Activated CD4-positive, alpha-beta T cell treated with anti-CD3 and anti-CD28 coated beads, Interleukin-2, Interleukin-6, amounts not matched to agents 100 ng/mL and 50 ng/mL, durations not matched to agents 16 hours and 8 hours (primary cell): ENCODE data around the gene OR4F15.
"Not testable (repeated sequence)": the region's sequence is repeated elsewhere in the genome, so short reads cannot be mapped to it uniquely, and the experiment has no call there.

Experiments
- DNase-seq: peaks from one replicate; pipeline ENCODE4 v3.0.0-alpha.2; 2020

The OR4F15 gene, protein sequence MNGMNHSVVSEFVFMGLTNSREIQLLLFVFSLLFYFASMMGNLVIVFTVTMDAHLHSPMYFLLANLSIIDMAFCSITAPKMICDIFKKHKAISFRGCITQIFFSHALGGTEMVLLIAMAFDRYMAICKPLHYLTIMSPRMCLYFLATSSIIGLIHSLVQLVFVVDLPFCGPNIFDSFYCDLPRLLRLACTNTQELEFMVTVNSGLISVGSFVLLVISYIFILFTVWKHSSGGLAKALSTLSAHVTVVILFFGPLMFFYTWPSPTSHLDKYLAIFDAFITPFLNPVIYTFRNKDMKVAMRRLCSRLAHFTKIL

DNA sequence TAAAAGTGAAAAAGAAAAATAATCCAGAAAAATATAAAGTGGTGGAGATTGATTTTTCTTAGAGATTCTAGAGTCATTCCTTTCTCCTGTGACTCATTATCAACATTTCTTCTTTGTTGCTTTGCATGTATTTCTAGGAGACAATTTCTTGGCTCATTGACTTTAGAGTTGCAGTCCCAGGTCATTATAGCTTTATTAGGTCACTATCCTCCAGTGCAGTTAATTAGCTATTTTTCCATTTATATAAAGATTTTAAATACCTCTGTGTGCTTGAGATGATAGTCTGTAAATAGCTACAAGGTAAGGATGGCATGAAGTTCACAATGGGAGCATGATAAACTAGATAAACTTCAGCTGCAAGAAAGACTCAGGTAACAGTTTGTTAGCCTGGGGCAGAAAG lies at the start of gene OR4F15:
TSS of gene OR4F15 (plus strand) at position 301 of the 400 bp plus-strand sequence. CDS start 5,985 bp downstream, outside the sequence.
- no peak for DNase-seq

DNA sequence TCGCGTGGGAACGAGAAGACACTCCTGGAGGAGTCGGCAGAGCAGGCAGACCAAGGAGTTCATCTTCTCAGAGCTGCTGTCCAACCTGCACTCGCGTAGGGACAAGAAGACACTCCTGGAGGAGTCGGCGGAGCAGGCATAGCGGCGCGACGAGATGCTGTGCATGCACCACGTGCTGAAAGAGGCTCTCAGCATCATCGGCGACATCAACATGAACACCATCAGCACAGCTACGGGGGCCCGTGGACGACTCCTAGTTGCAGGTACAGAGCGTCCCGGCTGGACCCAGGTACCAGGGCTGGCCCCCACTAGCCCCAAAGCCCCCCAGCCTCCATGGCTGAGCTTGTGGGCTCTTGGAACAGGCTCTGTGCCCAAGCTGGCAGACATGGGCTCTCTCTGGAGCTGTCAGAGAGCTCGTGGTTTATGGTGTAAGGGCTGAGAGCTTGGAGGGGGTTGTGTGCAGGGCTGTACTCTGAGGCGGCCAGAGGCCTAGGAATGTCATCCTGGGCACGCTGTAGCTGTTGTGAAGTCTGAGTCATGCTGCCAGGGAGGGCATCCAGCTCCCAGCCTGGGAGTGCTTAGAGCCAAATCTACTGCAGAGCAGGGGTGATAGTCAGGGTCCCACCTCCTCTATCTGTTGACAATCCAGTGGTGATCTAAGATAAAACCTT lies 47.2 kb upstream of the OR4F15 start:
- not testable (repeated sequence) for DNase-seq

DNA sequence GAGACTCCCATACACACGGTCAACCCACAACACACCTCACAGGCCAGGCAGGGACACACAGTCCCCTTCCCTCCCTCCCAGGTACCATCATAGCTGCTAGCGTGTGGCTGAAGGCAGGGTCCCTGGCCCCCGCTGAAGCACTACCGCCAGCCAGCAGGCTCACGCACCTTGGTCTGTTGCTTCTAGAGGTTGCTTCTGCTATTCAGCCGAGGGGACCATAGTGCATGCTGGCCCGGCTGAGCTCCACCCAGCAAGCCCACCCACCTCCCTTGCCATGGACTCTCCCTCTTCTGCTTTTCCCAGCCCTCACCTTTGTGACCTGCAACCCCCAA lies 46.7 kb upstream of the OR4F15 start:
- DNase-seq = not testable (repeated sequence)

DNA sequence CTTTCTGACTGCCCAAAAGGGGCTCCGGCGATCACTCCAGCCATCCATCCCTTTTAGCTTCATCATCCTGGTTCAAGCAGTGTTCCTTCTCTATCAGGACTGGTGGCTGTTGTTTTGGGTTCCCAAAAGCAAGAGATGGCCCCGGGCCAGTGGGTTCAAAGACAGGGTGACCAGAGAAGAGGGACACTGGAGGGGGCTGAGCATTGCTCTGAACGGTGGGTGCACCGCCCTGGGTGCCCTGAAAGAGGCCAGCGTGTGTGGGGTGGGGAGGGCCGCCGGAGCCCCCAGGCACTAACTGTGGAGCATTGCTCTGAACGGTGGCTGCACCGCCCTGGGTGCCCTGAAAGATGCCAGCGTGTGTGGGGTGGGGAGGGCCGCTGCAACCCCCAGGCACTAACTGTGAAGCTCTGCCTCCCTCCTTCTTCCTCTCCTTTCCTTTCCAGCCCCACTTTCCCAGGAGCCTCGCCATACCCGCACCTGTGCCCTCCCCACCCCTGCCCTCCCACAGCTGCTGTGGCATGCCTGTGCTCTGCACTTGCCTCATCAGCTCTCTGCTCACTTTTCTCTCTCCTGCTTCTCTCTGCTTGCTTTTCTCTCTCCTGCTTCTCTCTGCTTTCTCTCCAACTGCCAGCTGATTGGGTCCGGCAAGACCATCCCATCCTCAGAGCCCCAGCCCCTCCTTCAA lies 46.1 kb upstream of the OR4F15 start:
- no peak for DNase-seq

DNA sequence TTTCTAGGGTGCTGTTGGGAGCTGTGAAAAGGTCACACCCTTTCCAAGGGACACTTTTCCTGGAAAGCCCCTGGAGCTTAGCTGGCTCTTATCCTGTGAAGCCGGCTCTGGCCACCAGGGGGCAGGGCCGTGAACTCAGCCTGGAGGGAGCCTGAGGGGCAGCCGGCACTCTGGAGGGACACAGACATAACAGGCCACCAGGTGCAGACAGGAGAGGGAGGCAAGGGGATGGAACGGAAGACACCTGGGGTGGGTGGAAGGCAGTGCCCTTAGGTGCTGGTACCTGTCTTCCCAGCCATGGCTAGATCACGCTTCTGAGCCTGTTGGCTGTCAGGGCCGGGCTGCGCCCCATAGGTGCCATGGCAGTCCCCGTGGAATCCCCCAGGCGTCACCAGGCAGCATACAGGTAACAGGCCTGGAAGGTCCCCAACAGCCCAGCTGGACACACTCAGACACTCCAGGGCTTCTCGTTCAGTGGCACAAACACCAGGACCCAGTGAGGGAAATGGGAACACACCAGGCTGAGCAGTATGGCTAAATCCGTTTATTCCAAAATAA lies 44.8 kb upstream of the OR4F15 start:
- DNase-seq = not testable (repeated sequence)

DNA sequence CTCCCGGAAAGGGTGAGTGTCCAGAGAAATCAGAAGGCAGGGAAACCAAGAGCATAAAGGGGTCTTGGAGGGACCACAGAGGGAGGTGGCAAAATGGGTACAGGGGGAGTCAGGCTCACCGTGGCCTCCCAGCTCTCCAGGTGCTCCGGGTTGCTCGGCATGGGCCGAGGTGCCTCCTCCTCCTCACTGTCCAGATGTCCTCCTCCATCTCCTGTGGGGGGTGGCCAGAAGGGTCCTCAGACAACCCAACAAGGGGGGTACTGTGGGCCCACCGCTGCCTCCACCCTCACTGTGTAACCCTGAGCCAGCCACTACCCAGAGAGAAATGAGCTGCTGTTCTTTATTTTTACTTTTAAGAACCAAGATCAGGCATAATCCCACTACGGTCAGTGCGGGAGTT lies 39.1 kb upstream of the OR4F15 start:
- DNase-seq = no peak

DNA sequence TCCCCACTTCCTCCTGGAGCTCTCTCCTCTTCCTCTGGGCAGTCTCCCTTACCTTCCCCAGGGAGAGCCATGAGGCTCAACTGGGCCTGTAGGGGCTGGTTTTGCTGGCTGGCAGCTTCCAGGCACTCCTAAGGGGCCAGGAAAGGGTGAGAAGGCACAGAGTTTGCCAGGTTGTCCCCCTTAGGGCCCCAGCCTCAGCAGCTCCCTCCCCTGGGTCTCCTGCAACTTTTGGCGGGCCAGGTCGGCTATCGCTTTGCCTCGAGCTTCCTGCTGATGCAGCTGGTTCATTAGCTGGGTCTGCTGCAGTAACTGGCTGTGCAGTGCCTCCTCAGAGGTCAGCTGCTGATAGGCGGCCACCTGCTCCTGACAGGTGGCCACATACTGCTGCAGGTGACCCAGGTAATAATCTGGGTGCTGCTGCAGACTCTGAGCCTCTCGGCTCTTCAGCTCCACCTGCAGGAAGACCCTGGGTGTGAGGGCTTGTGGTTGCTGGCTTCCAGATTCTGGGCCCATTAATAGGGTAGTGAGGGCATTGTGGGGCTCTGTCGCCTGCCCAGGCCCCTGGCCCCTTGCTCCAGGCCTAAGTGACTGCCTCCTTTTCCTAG lies 38.4 kb upstream of the OR4F15 start:
- peak; percentile 11 for DNase-seq

DNA sequence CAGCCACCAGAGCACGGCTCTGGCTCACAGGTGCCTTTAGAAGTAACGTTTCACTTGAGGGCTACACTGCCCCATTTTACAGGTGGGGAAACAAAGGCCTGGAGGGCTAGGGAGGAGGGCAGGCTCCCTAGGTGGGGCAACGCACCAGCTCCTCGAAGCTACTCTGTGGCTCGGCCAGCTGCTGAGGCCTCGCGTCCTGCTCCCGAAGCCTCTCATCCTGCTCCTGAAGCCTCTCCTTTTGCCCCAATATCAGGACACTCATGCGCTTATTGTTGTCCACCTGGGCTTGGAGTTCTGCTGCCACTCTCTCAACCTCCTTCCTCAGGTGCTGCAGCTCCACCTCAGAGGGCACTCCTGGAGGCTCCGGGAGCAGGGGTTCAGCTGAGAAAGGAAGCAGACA lies 36.9 kb upstream of the OR4F15 start:
- DNase-seq = no peak

DNA sequence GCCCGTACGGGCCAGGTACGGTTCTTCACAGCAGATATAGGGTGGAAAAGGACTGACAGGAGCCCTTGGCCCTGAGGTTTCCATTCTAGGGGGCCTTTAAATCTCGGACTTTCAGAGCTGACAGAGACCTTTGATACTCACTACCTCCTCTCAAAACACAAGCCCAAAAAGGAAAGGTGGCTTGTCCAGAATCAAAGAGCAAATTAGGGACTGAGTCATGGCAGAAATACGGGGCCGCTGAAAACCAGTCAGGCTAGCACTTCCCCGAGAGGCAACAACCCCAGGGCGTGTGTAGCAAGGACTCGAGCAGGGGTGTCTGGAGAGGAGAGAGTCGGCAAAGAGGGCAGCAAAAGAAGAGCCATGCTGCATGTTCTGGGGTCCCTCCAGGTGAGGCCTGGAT lies 33.4 kb upstream of the OR4F15 start:
- DNase-seq = not testable (repeated sequence)

DNA sequence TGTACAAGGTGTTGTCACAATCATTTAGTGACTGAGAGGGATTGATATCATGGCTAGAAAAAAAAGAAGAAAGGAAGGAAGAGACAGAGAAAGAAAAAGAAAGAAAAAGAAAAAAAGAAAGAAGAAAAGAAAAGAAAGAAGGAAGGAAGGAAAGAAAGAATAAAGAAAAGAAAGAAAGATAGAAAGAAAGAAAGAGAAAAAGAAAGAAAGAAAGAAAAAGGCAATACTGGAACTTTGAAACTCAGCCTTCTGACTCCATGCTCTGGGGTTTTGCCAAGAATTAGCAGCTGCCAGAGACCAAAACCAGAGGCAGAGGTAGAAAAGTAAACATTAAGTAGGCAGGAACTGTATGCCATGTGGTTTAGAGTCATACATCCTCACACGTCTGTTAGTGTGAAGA lies 31.8 kb upstream of the OR4F15 start:
- DNase-seq = not testable (repeated sequence)

DNA sequence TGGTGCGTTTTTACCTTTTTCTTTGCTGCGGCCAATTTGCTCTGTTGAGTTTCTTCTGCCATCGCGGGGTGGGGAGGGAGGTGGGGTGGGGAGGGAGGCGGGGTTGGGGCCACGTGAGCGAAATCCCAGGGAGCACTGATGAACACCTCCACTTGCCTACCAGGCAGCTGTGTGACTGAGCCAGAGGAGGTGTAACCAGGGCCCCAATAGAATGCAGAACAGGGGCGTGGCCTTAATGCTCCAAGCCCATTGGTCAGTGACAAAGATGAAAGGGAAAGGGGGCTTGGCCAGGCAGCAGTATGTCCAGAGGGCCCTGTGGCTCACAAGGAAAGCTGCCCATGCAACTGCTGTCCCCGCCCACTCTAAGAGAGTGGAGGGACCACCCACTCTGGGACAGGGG lies 30.1 kb upstream of the OR4F15 start:
- no peak for DNase-seq

DNA sequence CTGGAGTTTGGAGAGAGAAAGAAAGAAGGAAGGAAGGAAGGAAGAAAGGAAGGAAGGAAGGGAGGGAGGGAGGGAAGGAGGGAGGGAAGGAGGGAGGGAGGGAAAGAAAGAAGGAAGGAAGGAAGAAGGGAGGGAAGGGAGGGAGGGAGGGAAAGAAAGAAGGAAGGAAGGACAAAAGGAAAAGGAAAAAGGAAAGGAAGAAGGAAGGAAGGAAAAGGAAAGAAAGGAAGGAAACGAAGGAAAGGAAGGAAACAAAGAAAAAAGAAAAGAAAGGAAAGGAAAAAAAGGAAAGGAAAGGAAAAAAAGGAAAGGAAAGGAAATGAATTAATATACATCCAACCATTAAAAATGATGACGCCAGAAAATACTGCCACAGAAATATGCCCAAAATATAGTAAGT lies 27.4 kb upstream of the OR4F15 start:
- no peak for DNase-seq

DNA sequence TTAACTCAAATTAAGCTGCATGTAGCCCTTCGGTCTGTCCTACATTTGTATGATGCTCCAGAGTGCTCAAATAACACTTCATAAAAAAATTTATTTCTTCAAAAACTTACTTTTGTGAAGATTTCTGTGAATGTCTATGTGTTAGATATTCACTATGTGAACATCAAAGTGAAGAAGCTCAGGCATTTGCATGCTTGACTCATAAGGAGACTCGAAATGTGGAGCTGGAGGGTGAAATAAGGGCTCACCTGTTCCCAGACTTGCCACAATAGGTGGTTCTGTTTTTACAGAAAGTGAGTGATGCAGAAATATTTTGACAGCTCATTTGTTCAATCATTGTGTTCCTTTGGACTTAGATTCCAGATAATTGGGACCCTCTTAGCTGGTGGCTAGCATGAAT lies 25.6 kb upstream of the OR4F15 start:
- DNase-seq = not testable (repeated sequence)

DNA sequence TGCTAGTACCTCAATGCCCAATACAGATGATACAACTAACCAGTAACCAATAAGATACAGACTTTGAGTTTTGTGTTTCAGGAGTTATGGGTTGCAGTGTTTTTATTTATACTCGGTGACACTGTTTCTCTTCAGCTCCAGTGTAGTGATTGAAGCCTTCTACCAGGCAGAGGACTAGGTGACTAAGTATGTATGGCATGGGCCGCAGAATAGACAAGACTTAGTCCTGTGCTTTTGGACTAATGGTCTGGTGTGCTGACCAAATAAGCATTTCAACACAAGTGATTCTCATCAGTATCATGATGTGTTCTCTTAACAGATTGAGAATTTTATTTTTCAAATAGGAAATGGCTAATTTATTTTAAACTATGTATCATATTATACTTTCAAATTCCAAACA lies 24.0 kb upstream of the OR4F15 start:
- not testable (repeated sequence) for DNase-seq

DNA sequence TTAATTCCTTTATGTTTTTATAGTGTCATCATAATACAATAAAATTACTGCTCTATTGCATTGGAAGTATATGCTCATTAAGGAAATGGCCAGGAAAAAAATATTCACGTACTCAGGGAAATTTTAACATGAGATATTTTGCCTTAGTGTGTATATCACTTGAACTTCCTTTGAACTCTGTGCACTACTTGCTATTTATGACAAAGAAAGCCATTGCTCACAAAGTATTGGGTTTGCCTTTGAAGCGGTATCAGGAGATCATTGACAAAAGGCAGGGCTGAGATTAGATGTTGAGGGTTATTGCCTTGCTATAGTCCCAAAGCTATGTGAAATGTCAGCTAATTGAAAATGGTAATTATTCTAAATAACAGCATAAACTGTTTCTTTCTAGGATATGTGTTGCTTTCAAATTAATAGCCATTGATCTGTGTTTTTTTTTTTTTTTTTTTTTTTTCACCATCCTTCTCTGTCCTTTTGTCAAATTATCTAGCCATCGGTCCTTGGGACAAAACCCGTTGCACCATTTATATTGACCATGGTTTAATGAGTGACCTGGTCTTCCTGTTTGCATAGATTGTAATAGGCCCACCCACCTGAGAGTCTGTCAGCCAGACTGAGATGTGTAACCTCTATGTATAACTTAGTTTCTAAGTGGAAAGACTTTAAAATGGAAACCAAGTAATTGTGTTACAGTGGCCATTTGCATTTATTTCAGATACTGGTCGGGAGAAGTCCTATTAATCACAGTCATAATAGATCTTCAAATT lies 23.3 kb upstream of the OR4F15 start:
- DNase-seq = not testable (repeated sequence)

DNA sequence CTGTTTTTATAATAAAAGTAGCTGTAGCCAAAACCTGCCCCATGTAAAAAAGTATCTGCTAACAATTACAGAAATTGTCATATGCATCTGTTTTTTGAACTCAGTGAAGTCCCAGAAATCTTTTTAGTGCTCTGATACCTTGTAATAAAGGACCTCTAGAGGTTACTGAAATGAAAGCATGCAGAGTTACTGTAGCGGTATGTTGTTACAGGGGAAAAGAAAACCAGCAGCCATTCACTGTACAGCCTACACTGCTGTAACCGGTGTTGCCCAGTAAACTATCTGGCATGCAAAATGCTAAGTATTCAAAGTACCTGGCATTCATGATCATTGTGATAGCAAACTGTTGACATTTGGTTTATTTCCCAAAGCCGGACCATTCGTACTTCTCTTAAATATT lies 21.3 kb upstream of the OR4F15 start:
- DNase-seq = not testable (repeated sequence)

DNA sequence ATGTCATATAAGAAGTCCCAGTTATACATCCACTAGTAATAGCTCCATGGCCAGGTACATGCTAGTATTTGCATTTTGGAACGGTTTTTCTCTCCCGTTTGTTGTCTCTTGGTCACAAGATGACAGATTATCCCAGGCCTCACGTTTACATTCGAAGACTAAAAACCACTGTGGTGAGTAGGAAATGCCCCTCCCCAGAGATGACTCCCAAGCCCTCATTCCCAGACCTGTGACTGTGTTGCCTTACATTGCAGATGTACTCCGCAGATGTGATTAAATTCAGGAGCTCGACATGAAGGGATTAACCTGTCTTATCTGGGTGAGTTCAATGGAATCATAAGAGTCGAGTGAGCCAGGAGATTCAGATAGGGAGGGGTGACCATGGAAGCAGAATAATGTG lies 18.0 kb upstream of the OR4F15 start:
- not testable (repeated sequence) for DNase-seq

DNA sequence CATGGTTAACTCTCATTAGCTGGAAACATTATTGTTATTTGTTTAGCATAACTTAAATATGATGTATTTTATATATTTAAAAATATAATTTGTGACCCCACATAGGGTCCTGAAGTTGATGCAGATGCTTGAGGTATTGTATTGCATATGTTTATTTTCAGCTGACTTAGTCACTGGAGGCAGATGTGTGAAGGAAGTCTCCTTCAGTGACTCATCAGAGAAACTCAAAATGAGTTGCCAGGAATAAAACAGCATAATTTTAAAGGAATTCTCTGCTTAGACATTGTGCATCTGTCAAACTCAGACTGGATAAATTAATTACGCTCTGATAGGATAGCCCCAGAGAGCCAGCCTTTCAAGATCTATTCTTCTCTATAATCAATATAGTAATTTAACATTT lies 16.5 kb upstream of the OR4F15 start:
- DNase-seq = no peak

DNA sequence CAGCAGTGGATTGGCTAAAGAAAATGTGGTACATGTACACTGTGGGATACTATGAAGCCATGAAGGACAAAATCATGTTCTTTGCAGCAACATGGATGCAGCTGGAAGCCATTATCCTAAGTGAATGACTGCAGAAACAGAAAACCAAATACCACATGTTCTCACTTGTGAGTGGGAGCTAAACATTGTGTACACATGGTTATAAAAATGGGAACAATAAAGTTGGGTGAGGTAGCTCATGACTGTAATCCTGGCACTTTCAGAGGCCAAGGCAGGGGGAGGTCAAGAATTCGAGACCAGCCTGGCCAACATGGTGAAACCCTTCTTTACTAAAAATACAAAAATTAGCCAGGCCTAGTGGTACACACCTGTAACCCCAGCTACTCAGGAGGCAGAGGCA lies 12.3 kb upstream of the OR4F15 start:
- DNase-seq = no peak

DNA sequence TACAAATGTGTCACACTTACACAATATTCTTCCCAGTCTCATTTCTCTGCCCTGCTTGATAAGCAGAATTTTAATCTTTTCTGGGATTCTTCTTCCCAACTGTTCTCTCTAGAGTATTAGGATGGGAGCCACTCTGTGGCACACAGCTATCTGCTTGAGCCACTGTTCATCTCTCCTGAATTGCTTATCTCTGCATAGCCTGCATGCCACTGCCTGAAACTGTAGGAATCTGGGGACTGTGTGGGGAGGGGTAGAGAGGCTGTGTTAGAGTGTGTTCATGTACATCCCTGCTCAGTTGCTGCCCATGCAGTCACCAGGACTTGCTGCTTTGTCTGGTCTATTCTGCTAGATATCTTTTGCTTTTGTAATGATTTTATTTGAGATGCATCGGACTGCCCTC lies 11.0 kb upstream of the OR4F15 start:
- DNase-seq = no peak

DNA sequence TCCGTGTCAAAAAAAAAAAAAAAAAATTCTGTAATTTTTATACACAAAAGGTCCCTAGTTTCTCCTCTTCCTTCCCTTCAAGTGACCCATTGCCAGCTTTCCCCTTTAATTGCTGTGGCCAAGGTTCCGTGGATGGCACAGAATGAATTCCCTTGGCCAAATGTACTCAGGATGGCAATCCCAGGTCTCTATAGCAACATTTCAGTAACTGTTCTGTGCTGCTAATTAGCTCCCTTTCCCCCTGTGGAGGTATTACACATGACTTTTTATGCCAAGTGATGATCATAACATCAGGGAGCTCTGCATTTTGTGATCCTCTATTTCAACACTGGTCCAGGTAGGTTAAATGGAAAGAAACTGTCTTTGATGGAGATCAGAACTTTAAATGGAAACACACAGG lies 8.8 kb upstream of the OR4F15 start, which contains the start of gene OR4F6:
TSS of gene OR4F6 (plus strand) at position 301 of the 400 bp plus-strand sequence. CDS start 2,211 bp downstream, outside the sequence.
- no peak for DNase-seq

DNA sequence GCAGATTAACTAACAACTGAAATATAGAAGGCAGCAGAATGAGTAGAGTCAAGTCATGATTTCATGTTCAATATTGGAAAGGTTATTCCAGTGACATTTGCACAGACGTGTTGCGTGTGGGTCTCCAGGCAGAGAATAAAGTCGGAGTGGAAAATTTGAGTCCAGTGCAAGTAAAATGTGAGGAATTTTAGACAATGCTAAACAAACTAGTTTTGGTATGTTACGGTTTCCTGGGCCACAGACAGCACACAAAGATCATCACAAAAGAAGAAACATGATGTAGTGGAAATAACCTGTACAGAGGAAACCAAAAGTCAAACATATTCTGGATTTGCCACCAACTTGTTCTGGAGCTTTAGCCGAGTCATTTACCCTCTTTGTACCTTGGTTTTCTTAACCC lies 8.3 kb upstream of the OR4F15 start:
- no peak for DNase-seq
